Hypothalamus (tissue), 51 donors: Measurements from ENCODE around the gene UCK2.

Experiments
- DNase-seq, 51 donors: peaks; one replicate each; lab custom pipeline; 2025; lab: John Stamatoyannopoulos, UW

UCK2 gene

GRCh38 chr1:165854101-165854845 is 26.9 kb downstream of the UCK2 start:
- DNase-seq = no peak

- no peak for DNase-seq
These were observed 27.8 kb downstream of the UCK2 start for GRCh38 chr1:165855010-165855838.

GRCh38 chr1:165856021-165856420 is 28.6 kb downstream of the UCK2 start:
- DNase-seq = no peak

GRCh38 chr1:165856606-165857005 is 29.2 kb downstream of the UCK2 start:
- no peak for DNase-seq

- no peak for DNase-seq
These were observed 29.8 kb downstream of the UCK2 start for GRCh38 chr1:165857046-165857801.

GRCh38 chr1:165858364-165858823 is 31.0 kb downstream of the UCK2 start:
- DNase-seq = no peak

- DNase-seq = no peak
These were observed 31.8 kb downstream of the UCK2 start for GRCh38 chr1:165858967-165859845.

- no peak for DNase-seq
These were observed 32.7 kb downstream of the UCK2 start for GRCh38 chr1:165860065-165860464.

- DNase-seq = no peak
These were observed 34.5 kb downstream of the UCK2 start for GRCh38 chr1:165861911-165862310.

- DNase-seq = peak in 5 of 51 donors; percentile 9 to 18 (median 13)
These were observed 35.0 kb downstream of the UCK2 start for GRCh38 chr1:165862448-165862847.

- no peak for DNase-seq
These were observed 35.9 kb downstream of the UCK2 start for GRCh38 chr1:165863346-165863745.

GRCh38 chr1:165865633-165866340 is 38.4 kb downstream of the UCK2 start:
- DNase-seq = no peak

GRCh38 chr1:165869343-165869742 is 41.9 kb downstream of the UCK2 start:
- DNase-seq = no peak

- peak in 24 of 51 donors; percentile 4 to 56 (median 32) for DNase-seq
These were observed 44.1 kb downstream of the UCK2 start for GRCh38 chr1:165871311-165872067.

GRCh38 chr1:165873481-165873880 is 46.1 kb downstream of the UCK2 start:
- DNase-seq = no peak

GRCh38 chr1:165874643-165875042 is 47.2 kb downstream of the UCK2 start:
- no peak for DNase-seq

- DNase-seq = no peak
These were observed 47.8 kb downstream of the UCK2 start for GRCh38 chr1:165875171-165875570.

GRCh38 chr1:165875604-165876003 is 48.2 kb downstream of the UCK2 start:
- no peak for DNase-seq

- no peak for DNase-seq
These were observed 48.7 kb downstream of the UCK2 start for GRCh38 chr1:165876121-165876520.
